ENCODE results near the gene TFCP2. TPM values are rescaled to one million over a fixed set of nuclear protein-coding genes. Genes with fewer than 3 reads are reported as not detected.

The TFCP2 gene

GRCh38 chr12:51048661-51049251, 124.2 kb downstream of the TFCP2 start:
- Histone ChIP-seq H3K4me2 (ENCODE audit: insufficient read depth, low read length, poor library complexity, severe bottlenecking) (peak overlapping the region; percentile 63), H2AK5ac (ENCODE audit: low read depth, low read length) (no peak overlapping the region), H3K9me3 (replicated peaks in 1 of 2; ENCODE audit: control insufficient read depth in 2 of 2, insufficient read depth in 1 of 2, low read depth in 1 of 2, low read length in 2 of 2) (no peaks in the 10 kb centered on the region), H3K79me1 (ENCODE audit: low read depth, low read length) (no peaks in the 10 kb centered on the region), H3K14ac (ENCODE audit: low read length) (no peak overlapping the region), H3K9ac (ENCODE audit: low read depth, low read length, poor library complexity) (peak overlapping the region; percentile 61), H4K91ac (ENCODE audit: low read depth, low read length, poor library complexity) (no peak overlapping the region), H3K36me3 (replicated peaks in 1 of 2; ENCODE audit: control insufficient read depth in 2 of 2, insufficient read depth in 2 of 2, low read length in 2 of 2) (peaks cover 3 to 4% of the 10 kb centered on the region in 2 donors), H3K27me3 (ENCODE audit: control insufficient read depth in 3 of 3, insufficient read depth in 3 of 3, low read depth in 1 of 3, low read length in 3 of 3) (no peaks in the 10 kb centered on the region), H3K18ac (ENCODE audit: low read length) (no peak overlapping the region), H3K4me3 (ENCODE audit: low read length in 2 of 2) (peak overlapping the region; percentile 51 to 87), H4K8ac (ENCODE audit: low read depth, low read length) (no peak overlapping the region), H3K27ac (replicated peaks; ENCODE audit: low read length) (no peak overlapping the region), H3K4me1 (ENCODE audit: control insufficient read depth in 2 of 2, insufficient read depth in 1 of 2, low read depth in 1 of 2, low read length in 2 of 2) (peaks cover 3% of the 10 kb centered on the region in 2 donors), H2BK5ac (ENCODE audit: low read length) (no peak overlapping the region), H2BK12ac (ENCODE audit: low read length) (no peak overlapping the region), H2BK15ac (ENCODE audit: low read length) (no peak overlapping the region), H2BK120ac (ENCODE audit: low read depth, low read length) (no peak overlapping the region), H3K23ac (ENCODE audit: low read depth, low read length, poor library complexity) (no peak overlapping the region), H3K4ac (ENCODE audit: low read length) (no peak overlapping the region), H2AFZ (ENCODE audit: low read length) (peak overlapping the region; percentile 85)
- no CpG with 5 or more reads among the region's 14 CpGs for WGBS, 2 donors (ENCODE audit: extremely low coverage in 2 of 2, insufficient read length in 2 of 2, insufficient replicate concordance in 1 of 2)
- DNase-seq (ENCODE audit: low spot score), result no peak

GRCh38 chr12:51047655-51048540, 125.0 kb downstream of the TFCP2 start, which contains the start of gene LETMD1:
TSS of gene LETMD1 (plus strand) at chr12:51048327. CDS start at chr12:51048357, 30 bp downstream.
- no peak within 1 kb of the TSS for H2BK15ac ChIP-seq (ENCODE audit: low read length)
- H3K18ac ChIP-seq (ENCODE audit: low read length), result peak within 1 kb of the TSS; percentile 94
- peaks cover 3% of the 10 kb centered on the region in 2 donors for H3K4me1 ChIP-seq (ENCODE audit: control insufficient read depth in 2 of 2, insufficient read depth in 1 of 2, low read depth in 1 of 2, low read length in 2 of 2)
- no peak within 1 kb of the TSS for H4K91ac ChIP-seq (ENCODE audit: low read depth, low read length, poor library complexity)
- H3K4me2 ChIP-seq (ENCODE audit: insufficient read depth, low read length, poor library complexity, severe bottlenecking), result peak within 1 kb of the TSS; percentile 63
- no peaks in the 10 kb centered on the region for H3K9me3 ChIP-seq (replicated peaks in 1 of 2; ENCODE audit: control insufficient read depth in 2 of 2, insufficient read depth in 1 of 2, low read depth in 1 of 2, low read length in 2 of 2)
- no peak within 1 kb of the TSS for H2BK12ac ChIP-seq (ENCODE audit: low read length)
- H4K8ac ChIP-seq (ENCODE audit: low read depth, low read length), result no peak within 1 kb of the TSS
- H3K9ac ChIP-seq (ENCODE audit: low read depth, low read length, poor library complexity), result peak within 1 kb of the TSS; percentile 73
- H2BK120ac ChIP-seq (ENCODE audit: low read depth, low read length), result no peak within 1 kb of the TSS
- H2BK5ac ChIP-seq (ENCODE audit: low read length), result peak within 1 kb of the TSS; percentile 13
- no peak within 1 kb of the TSS for H2AK5ac ChIP-seq (ENCODE audit: low read depth, low read length)
- WGBS, 2 donors (ENCODE audit: extremely low coverage in 2 of 2, insufficient read length in 2 of 2, insufficient replicate concordance in 1 of 2), result no CpG with 5 or more reads among the region's 51 CpGs
- H3K4me3 ChIP-seq (ENCODE audit: low read length in 2 of 2), result peak within 1 kb of the TSS; percentile 51 to 87
- H3K27ac ChIP-seq (replicated peaks; ENCODE audit: low read length), result peak within 1 kb of the TSS; percentile 71
- no peaks in the 10 kb centered on the region for H3K27me3 ChIP-seq (ENCODE audit: control insufficient read depth in 3 of 3, insufficient read depth in 3 of 3, low read depth in 1 of 3, low read length in 3 of 3)
- H2AFZ ChIP-seq (ENCODE audit: low read length), result peak within 1 kb of the TSS; percentile 85
- H3K23ac ChIP-seq (ENCODE audit: low read depth, low read length, poor library complexity), result peak within 1 kb of the TSS; percentile 66
- H3K79me1 ChIP-seq (ENCODE audit: low read depth, low read length), result no peaks in the 10 kb centered on the region
- H3K4ac ChIP-seq (ENCODE audit: low read length), result no peak within 1 kb of the TSS
- peaks cover 3 to 4% of the 10 kb centered on the region in 2 donors for H3K36me3 ChIP-seq (replicated peaks in 1 of 2; ENCODE audit: control insufficient read depth in 2 of 2, insufficient read depth in 2 of 2, low read length in 2 of 2)
- peak; percentile 92 for DNase-seq (ENCODE audit: low spot score)
- H3K14ac ChIP-seq (ENCODE audit: low read length), result no peak within 1 kb of the TSS

Small RNA genes lying within 50 kb of the gene (small RNA-seq; reads per million reads assigned to genes)
- gene RF00019 (ENCODE audit: insufficient read depth) (not detected), gene RNU6-199P (ENCODE audit: insufficient read depth) (not detected)

All from neuronal stem cell (in vitro differentiated cells).